ENCODE results near the gene PRPF39. TPM values are rescaled to one million over a fixed set of nuclear protein-coding genes. Genes with fewer than 3 reads are reported as not detected.

Gene PRPF39
- polyA plus RNA-seq, 1 experiment: 26.4 TPM

DNA sequence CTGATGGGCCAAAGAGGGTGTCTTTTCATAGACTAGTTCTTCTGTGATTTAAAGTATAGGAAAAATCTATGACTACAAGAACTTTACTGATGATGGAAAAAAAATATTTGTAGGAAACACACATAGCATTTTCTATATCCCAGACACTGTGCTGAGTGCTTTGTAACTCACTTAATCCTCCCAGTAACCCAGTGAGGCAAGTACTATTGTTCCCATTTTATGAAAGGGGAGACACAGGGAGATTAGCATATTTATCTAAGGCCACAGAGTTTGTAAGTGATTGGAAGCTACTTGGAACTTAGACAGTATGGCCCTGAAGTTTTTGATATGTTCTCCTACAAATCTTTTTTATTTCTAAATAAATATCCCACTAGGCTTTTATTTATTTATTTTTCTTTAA, 19.9 kb downstream of the PRPF39 start:
- Histone ChIP-seq H3K4me3 (ENCODE audit: low read depth, low read length) (no peak overlapping the region), H3K27me3 (ENCODE audit: control insufficient read depth, insufficient read depth, low read length) (no peaks in the 10 kb centered on the region), H3K36me3 (ENCODE audit: control insufficient read depth, insufficient read depth, low read length) (peaks cover 6% of the 10 kb centered on the region)
- no peak for DNase-seq (ENCODE audit: low read depth)
- CTCF ChIA-PET: no interaction called here
- TF ChIP-seq, protein P1, sequence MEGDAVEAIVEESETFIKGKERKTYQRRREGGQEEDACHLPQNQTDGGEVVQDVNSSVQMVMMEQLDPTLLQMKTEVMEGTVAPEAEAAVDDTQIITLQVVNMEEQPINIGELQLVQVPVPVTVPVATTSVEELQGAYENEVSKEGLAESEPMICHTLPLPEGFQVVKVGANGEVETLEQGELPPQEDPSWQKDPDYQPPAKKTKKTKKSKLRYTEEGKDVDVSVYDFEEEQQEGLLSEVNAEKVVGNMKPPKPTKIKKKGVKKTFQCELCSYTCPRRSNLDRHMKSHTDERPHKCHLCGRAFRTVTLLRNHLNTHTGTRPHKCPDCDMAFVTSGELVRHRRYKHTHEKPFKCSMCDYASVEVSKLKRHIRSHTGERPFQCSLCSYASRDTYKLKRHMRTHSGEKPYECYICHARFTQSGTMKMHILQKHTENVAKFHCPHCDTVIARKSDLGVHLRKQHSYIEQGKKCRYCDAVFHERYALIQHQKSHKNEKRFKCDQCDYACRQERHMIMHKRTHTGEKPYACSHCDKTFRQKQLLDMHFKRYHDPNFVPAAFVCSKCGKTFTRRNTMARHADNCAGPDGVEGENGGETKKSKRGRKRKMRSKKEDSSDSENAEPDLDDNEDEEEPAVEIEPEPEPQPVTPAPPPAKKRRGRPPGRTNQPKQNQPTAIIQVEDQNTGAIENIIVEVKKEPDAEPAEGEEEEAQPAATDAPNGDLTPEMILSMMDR (IDR thresholded peaks at IDR 0.05; ENCODE audit: insufficient read depth, low read depth, low read length): no peak
- POLR2A ChIA-PET: no interaction called here

DNA sequence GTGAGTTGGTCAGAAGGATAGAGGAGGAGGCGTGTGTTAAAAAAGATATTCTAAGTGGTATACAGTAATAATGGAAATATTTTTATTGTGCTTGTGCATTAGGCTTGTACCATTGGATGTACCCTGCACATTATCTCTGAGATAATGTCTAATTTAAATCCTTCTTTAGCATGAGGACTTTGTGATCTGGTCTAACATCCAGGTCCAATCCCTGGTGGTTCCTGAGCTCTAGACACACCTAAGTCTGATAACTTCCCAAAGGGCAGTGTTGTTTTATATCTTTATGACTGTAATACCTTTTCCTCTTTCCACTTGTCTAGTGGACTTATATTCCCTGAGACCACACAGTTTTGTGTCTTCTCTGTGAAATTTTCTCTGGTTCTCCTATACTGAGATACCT, 20.6 kb downstream of the PRPF39 start:
- CTCF ChIA-PET: interaction anchor here (0.5 kb wide), 1 partner anchor 148 kb away, joined by 3 read pairs; no protein-coding TSS in a partner anchor
- DNase-seq (ENCODE audit: low read depth): no peak
- TF ChIP-seq, protein P1 (IDR thresholded peaks at IDR 0.05; ENCODE audit: insufficient read depth, low read depth, low read length): no peak
- H3K27me3 ChIP-seq (ENCODE audit: control insufficient read depth, insufficient read depth, low read length): no peaks in the 10 kb centered on the region
- no peak overlapping the region for H3K4me3 ChIP-seq (ENCODE audit: low read depth, low read length)
- POLR2A ChIA-PET: no interaction called here
- H3K36me3 ChIP-seq (ENCODE audit: control insufficient read depth, insufficient read depth, low read length): peaks cover 6% of the 10 kb centered on the region

DNA sequence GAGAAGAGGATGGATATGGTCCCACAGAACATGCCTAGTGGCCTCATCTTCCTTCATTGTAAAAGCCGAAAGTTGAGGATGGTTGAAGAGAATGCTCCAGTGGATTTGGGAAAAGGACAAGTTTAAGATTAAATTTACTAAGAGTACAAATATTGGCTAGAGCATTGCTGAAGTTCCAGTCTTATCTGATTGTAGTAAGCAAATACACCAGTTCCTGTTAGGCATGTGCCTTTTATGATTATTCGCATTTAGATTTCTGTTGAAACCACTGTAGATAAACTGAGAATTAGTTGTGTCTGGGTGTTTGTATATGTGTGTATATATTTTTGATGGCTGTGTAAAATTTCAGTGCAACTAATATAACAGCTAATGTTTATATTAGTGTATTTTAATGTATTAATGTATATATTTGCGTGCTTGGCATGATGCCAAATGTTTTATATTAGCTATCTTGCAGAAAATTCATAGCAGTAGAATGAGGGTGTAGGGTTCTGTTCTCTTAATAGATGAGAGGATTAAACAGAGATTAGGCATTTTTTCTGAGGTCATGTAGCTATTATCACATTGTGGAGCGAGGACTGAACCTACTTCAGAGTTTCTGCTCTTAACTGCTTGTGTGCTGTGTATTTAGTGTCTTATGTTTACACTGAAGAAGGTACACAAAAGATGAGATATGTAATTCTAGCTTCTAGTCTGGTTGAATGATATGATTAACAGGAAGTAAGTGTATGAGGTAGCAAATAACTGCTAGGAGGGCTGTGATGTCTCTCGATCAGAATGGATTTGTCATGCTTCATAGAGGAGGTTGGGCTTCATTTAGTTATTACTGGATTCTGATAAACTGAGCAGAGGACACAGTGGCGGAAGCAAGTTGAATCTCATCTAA, 29.2 kb downstream of the PRPF39 start:
- no peak for DNase-seq (ENCODE audit: low read depth)
- ChIA-PET POLR2A (no interaction called here), CTCF (interaction anchor here (0.6 to 1.1 kb wide), 2 partner anchors 116 to 156 kb away, joined by 3 to 4 read pairs; no protein-coding TSS in a partner anchor)
- TF ChIP-seq, protein P1 (IDR thresholded peaks at IDR 0.05; ENCODE audit: insufficient read depth, low read depth, low read length): no peak
- Histone ChIP-seq H3K36me3 (ENCODE audit: control insufficient read depth, insufficient read depth, low read length) (peaks cover 6% of the 10 kb centered on the region; the same call in 1 of the 2 replicates), H3K4me3 (ENCODE audit: low read depth, low read length) (no peak overlapping the region), H3K27me3 (ENCODE audit: control insufficient read depth, insufficient read depth, low read length) (no peaks in the 10 kb centered on the region)

DNA sequence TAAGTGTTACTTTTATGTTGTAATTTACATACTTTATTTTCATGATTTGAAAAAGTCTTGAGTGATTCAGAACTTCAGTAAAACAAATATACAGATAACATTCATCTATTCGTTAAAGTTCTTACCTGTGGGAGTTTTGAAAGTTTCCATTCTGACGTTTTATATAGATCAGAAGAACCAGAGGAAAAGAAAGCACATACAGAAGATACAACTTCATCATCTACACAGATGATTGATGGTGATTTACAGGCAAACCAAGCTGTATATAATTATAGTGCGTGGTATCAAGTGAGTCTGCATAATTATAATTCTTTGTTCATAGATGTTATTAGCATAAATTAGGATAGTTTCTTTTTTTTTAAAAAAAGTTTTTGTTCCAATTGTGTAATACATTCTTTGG, 30.4 kb downstream of the PRPF39 start:
- H3K4me3 ChIP-seq (ENCODE audit: low read depth, low read length): no peak overlapping the region
- ChIA-PET CTCF (no interaction called here), POLR2A (no interaction called here)
- peaks cover 6% of the 10 kb centered on the region; the same call in 1 of the 2 replicates for H3K36me3 ChIP-seq (ENCODE audit: control insufficient read depth, insufficient read depth, low read length)
- no peaks in the 10 kb centered on the region for H3K27me3 ChIP-seq (ENCODE audit: control insufficient read depth, insufficient read depth, low read length)
- no peak for DNase-seq (ENCODE audit: low read depth)
- TF ChIP-seq, protein P1 (IDR thresholded peaks at IDR 0.05; ENCODE audit: insufficient read depth, low read depth, low read length): no peak

DNA sequence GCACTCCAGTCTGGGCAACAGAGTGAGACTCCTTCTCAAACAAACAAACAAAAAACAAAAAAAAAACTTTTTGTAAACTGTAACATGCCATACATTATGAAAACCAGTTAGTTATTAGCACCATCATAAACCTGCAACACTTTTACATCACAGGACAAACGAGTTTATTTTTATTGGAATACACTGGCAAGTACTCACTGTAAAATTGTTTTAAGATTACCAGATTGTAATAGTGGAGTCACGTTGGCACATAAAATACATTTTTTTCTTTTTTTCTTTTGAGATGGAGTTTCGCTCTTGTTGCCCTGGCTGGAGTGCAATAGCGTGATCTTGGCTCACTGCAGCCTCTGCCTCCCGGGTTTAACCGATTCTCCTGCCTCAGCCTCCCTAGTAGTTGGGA, 34.7 kb downstream of the PRPF39 start:
- POLR2A ChIA-PET: no interaction called here
- H3K36me3 ChIP-seq (ENCODE audit: control insufficient read depth, insufficient read depth, low read length): peaks cover 7% of the 10 kb centered on the region

More for the DNA sequence above, 34.7 kb downstream of the PRPF39 start:
- H3K4me3 ChIP-seq (ENCODE audit: low read depth, low read length): no peak overlapping the region
- CTCF ChIA-PET: no interaction called here
- TF ChIP-seq, protein P1 (IDR thresholded peaks at IDR 0.05; ENCODE audit: insufficient read depth, low read depth, low read length): no peak
- no peak for DNase-seq (ENCODE audit: low read depth)
- no peaks in the 10 kb centered on the region for H3K27me3 ChIP-seq (ENCODE audit: control insufficient read depth, insufficient read depth, low read length)
